ENCODE data around the gene KCTD15. TPM values are rescaled to one million over a fixed set of nuclear protein-coding genes. Genes with fewer than 3 reads are reported as not detected.

The KCTD15 gene
- total and polyA plus RNA-seq, 2 donors (not counting 3 experiments of a cell fraction or from before 2014, with no cell fraction given) = 49.5 to 51.8 TPM

- peaks cover under 1% of the 10 kb centered on the region for H3K4me1 ChIP-seq (ENCODE audit: control insufficient read depth, extremely low read depth, insufficient read depth, low read length)
- no peak overlapping the region for H3K4me2 ChIP-seq (ENCODE audit: insufficient read depth, low read length)
- H3K79me2 ChIP-seq (ENCODE audit: control insufficient read depth, insufficient read depth, low read length) = peaks cover 4% of the 10 kb centered on the region
- H3K36me3 ChIP-seq (ENCODE audit: control insufficient read depth in 2 of 2, extremely low read depth in 1 of 2, insufficient read depth in 2 of 2, low read length in 2 of 2) = peaks cover 4 to 62% of the 10 kb centered on the region in 2 experiments
- ChIA-PET CTCF (interaction anchor here (0.9 to 1.2 kb wide), 3 partner anchors 9 to 194 kb away, joined by 3 to 4 read pairs (median 4); no protein-coding TSS in a partner anchor), POLR2A (no interaction called here)
- no peaks in the 10 kb centered on the region for H3K27me3 ChIP-seq (ENCODE audit: control insufficient read depth in 2 of 2, insufficient read depth in 2 of 2, low read length in 2 of 2)
- H3K9me3 ChIP-seq (replicated peaks; ENCODE audit: control insufficient read depth, insufficient read depth, low read length) = no peaks in the 10 kb centered on the region
- H3K27ac ChIP-seq (ENCODE audit: insufficient read depth, low read depth, low read length) = no peak overlapping the region
- no peak overlapping the region for H3K4me3 ChIP-seq (replicated peaks in 1 of 3; ENCODE audit: insufficient read depth in 1 of 3, low read depth in 1 of 3, low read length in 3 of 3)
- TF ChIP-seq MAX (IDR thresholded peaks at IDR 0.05; ENCODE audit: insufficient read depth, insufficient read length) (no peak), MYC (IDR thresholded peaks at IDR 0.05; ENCODE audit: low read depth, low read length) (no peak), POLR2AphosphoS5 (IDR thresholded peaks at IDR 0.05; ENCODE audit: insufficient read depth, low read depth, low read length) (no peak), GATA2 (IDR thresholded peaks at IDR 0.05; ENCODE audit: insufficient read depth, insufficient read length, low read depth, low read length) (no peak), CTCF (IDR thresholded peaks at IDR 0.05; ENCODE audit: extremely low read depth in 1 of 2, insufficient read depth in 1 of 2, low read depth in 1 of 2, low read length in 2 of 2) (no peak), FOS (IDR thresholded peaks at IDR 0.05; ENCODE audit: borderline replicate concordance, insufficient read depth, low read length) (no peak), EZH2 (IDR thresholded peaks at IDR 0.05; ENCODE audit: borderline replicate concordance, low read depth, low read length, severe bottlenecking) (no peak), POLR2A (IDR thresholded peaks at IDR 0.05; ENCODE audit: low read depth, low read length) (no peak), JUN (IDR thresholded peaks at IDR 0.05; ENCODE audit: borderline replicate concordance, insufficient read depth, insufficient read length, low read depth) (no peak)
- BruUV-seq (replicated peaks) = no TSS peak
- no peaks in the 10 kb centered on the region for H4K20me1 ChIP-seq (replicated peaks; ENCODE audit: control insufficient read depth, extremely low read depth, insufficient read depth, low read length)
- no peak overlapping the region for H2AFZ ChIP-seq (ENCODE audit: low read depth, low read length)
- DNase-seq (ENCODE audit: low read depth, low spot score) = no peak
- dilution Hi-C loops (cut with MboI; ENCODE audit: extremely low pct_ligation_motif_present, low sequenced_read_pairs) = no loop called here
- intact Hi-C loops (cut with micrococcal nuclease) = no loop called here
- H3K9ac ChIP-seq (replicated peaks; ENCODE audit: extremely low read depth, insufficient read depth, low read length) = no peak overlapping the region
- no peaks in the 10 kb centered on the region for H3K9me1 ChIP-seq (replicated peaks; ENCODE audit: control insufficient read depth, extremely low read depth, insufficient read depth, low read length)
- FAIRE-seq = no peak
Measured at GRCh38 chr19:33804021-33804799, 7.5 kb downstream of the KCTD15 start.
